HL-60 (cell line): Measurements from ENCODE around the gene ZFYVE28.

Source experiments
- TF ChIP-seq, protein P1 (sequence below): IDR thresholded peaks from one replicate; pipeline ENCODE4 v1.5.1; 2011; ENCODE audit warnings: low read length, control low read depth, inconsistent platforms; ENCODE audit not compliant: insufficient read depth
- TF ChIP-seq, protein P2 (sequence below): IDR thresholded peaks from 2 replicates; pipeline ENCODE4 v1.6.1; 2012; ENCODE audit warnings: low read depth; ENCODE audit not compliant: insufficient replicate concordance

DNA sequence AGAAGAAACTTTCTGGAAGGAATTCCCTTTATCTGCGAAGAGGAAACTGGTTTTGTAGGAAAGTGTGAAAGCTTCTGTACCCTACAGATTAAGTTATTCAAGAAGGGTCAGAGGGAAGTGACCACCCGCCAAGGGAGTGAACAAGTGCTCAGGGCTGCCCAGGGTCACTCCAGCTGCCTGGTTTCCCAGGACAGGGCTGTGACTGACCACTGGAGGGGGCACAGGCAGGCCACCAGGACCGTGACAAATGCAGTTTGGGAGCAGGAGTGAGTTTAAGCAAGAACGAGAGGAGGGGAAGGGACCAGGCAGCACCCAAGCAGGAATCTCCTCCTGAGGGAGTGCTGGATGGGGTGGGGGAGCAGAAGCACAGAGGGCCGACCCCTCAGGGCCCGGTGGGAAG, 34.2 kb downstream of the ZFYVE28 start:
- TF ChIP-seq, protein P1, sequence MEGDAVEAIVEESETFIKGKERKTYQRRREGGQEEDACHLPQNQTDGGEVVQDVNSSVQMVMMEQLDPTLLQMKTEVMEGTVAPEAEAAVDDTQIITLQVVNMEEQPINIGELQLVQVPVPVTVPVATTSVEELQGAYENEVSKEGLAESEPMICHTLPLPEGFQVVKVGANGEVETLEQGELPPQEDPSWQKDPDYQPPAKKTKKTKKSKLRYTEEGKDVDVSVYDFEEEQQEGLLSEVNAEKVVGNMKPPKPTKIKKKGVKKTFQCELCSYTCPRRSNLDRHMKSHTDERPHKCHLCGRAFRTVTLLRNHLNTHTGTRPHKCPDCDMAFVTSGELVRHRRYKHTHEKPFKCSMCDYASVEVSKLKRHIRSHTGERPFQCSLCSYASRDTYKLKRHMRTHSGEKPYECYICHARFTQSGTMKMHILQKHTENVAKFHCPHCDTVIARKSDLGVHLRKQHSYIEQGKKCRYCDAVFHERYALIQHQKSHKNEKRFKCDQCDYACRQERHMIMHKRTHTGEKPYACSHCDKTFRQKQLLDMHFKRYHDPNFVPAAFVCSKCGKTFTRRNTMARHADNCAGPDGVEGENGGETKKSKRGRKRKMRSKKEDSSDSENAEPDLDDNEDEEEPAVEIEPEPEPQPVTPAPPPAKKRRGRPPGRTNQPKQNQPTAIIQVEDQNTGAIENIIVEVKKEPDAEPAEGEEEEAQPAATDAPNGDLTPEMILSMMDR, result no peak
- TF ChIP-seq, protein P2, sequence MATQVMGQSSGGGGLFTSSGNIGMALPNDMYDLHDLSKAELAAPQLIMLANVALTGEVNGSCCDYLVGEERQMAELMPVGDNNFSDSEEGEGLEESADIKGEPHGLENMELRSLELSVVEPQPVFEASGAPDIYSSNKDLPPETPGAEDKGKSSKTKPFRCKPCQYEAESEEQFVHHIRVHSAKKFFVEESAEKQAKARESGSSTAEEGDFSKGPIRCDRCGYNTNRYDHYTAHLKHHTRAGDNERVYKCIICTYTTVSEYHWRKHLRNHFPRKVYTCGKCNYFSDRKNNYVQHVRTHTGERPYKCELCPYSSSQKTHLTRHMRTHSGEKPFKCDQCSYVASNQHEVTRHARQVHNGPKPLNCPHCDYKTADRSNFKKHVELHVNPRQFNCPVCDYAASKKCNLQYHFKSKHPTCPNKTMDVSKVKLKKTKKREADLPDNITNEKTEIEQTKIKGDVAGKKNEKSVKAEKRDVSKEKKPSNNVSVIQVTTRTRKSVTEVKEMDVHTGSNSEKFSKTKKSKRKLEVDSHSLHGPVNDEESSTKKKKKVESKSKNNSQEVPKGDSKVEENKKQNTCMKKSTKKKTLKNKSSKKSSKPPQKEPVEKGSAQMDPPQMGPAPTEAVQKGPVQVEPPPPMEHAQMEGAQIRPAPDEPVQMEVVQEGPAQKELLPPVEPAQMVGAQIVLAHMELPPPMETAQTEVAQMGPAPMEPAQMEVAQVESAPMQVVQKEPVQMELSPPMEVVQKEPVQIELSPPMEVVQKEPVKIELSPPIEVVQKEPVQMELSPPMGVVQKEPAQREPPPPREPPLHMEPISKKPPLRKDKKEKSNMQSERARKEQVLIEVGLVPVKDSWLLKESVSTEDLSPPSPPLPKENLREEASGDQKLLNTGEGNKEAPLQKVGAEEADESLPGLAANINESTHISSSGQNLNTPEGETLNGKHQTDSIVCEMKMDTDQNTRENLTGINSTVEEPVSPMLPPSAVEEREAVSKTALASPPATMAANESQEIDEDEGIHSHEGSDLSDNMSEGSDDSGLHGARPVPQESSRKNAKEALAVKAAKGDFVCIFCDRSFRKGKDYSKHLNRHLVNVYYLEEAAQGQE, result no peak
